Measurements from ENCODE around the gene CHRNB4.

Gene CHRNB4

DNA sequence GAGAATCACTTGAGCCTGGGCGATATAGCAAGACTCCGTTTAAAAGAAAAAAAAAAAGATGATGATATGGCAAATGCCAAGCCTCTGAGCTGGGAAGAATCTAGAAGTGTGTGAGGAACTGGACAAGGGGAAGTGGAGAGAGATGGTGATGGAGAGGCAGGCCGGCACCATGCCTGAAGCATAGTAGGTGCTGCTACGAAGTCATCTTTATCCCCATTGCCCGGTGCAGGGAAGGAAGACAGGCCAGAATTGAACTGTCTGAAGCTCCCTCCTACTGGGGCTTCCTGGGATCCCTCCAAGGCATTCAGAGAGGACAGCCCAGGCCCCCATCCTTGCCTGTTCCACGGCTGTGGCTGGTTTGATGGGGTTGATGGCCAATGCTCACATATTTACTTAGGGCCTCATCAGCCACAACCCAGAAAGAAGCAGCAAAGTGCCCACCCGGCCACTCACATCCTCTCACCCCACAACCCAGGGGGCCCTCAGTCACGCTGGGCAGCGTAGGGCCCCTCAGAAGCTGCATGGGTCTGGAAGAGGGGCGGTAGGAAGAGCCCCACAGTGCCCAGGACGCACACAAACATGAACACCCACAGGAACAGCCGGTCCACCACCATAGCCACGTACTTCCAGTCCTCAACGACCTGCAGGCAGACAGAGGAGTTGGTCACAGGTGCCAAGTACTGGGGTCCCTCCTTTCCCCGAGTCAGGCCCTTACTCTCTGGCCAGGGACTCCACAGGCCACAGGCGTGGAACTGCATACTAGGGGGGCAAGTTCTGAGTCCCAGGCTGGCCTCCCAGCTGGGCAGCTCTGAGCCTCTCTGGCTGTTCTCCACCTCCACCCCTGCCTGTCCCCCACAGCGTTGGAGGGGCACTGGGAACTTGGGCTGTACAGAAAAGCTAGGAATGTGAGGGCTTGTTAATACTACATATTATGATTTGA lies 16.1 kb downstream of the CHRNB4 start:
- no peaks in the 10 kb centered on the region for H3K36me3 ChIP-seq (ENCODE audit: control insufficient read depth, insufficient read depth, low read length)
- no peak overlapping the region for H3K4me3 ChIP-seq (replicated peaks; ENCODE audit: low read depth, low read length)

DNA sequence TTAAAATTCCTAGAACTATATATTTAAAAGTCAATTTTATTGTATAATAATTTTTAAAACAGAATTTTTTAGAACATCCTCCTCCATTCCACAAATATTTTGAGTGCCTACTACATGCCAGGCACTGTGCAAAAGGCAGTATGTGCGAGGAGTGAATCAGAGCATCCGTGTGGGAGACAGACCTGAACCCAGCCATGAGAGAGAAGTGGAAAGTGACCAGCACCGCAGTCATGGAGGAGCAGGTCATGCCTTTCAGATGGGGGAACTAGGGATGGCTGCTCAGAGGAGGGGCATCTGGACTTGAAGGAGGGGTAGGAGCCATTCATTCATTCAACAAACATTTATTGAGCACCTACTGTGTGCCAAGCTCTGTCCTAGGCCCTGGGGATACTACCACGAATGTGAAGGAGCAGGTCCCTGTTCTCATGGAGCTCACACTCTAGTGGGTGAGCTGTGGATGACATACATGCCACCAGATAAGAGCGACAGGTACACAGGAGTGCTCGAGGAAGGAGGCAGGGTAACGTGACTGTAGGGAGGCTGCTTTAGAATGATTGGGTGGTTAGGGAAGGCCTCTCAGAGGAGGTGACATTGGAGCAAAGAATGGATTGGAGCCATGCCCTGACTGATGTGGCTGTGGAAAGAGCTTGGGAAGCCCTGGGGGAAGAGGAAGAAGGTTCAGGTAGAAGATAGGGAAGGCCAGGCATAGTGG lies 17.1 kb downstream of the CHRNB4 start:
- Histone ChIP-seq H3K27me3 (replicated peaks; ENCODE audit: control insufficient read depth, insufficient read depth, low read length) (peaks cover 2% of the 10 kb centered on the region), H3K36me3 (ENCODE audit: control insufficient read depth, insufficient read depth, low read length) (no peaks in the 10 kb centered on the region), H3K4me3 (replicated peaks; ENCODE audit: low read depth, low read length) (no peak overlapping the region)
- TF ChIP-seq, protein P1, sequence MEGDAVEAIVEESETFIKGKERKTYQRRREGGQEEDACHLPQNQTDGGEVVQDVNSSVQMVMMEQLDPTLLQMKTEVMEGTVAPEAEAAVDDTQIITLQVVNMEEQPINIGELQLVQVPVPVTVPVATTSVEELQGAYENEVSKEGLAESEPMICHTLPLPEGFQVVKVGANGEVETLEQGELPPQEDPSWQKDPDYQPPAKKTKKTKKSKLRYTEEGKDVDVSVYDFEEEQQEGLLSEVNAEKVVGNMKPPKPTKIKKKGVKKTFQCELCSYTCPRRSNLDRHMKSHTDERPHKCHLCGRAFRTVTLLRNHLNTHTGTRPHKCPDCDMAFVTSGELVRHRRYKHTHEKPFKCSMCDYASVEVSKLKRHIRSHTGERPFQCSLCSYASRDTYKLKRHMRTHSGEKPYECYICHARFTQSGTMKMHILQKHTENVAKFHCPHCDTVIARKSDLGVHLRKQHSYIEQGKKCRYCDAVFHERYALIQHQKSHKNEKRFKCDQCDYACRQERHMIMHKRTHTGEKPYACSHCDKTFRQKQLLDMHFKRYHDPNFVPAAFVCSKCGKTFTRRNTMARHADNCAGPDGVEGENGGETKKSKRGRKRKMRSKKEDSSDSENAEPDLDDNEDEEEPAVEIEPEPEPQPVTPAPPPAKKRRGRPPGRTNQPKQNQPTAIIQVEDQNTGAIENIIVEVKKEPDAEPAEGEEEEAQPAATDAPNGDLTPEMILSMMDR (IDR thresholded peaks at IDR 0.05; ENCODE audit: insufficient read depth, low read length, poor library complexity, severe bottlenecking), result no peak
- DNase-seq (ENCODE audit: extremely low read depth, insufficient read length), result no peak

More for the DNA sequence above, 16.1 kb downstream of the CHRNB4 start:
- DNase-seq (ENCODE audit: extremely low read depth, insufficient read length), result no peak
- TF ChIP-seq, protein P1 (IDR thresholded peaks at IDR 0.05; ENCODE audit: insufficient read depth, low read length, poor library complexity, severe bottlenecking), result no peak
- peaks cover 2% of the 10 kb centered on the region for H3K27me3 ChIP-seq (replicated peaks; ENCODE audit: control insufficient read depth, insufficient read depth, low read length)

DNA sequence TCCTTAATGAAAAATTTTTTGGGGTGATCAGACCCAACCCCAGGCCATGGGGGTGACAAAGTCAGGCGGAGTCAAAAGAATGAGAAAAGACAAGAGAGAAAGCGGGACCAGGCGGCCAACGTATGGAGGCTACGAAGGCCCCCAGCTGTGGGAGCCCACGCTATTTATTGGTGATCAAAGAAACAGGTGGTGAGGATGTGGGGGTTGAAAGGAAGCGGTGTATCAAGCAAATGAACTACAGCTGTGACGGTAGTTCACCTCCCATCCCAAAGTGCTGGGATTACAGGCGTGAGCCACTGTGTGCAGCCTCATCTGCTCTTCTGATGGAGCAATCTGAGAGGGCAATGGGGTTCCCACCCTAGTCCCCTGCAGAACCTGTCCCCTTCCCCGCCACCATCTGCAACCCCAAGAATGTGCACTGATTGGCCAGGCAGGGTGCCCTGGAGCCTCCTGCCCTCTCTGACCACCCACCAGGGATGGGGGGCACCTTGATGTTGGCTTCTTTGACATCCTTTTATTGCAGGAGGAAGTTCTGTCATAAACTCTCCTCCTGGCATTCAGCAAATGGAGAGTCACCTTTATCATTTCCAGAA lies 19.1 kb downstream of the CHRNB4 start:
- Histone ChIP-seq H3K27me3 (replicated peaks; ENCODE audit: control insufficient read depth, insufficient read depth, low read length) (no peaks in the 10 kb centered on the region; the same call in none of the 2 replicates), H3K36me3 (ENCODE audit: control insufficient read depth, insufficient read depth, low read length) (no peaks in the 10 kb centered on the region), H3K4me3 (replicated peaks; ENCODE audit: low read depth, low read length) (no peak overlapping the region)
- TF ChIP-seq, protein P1 (IDR thresholded peaks at IDR 0.05; ENCODE audit: insufficient read depth, low read length, poor library complexity, severe bottlenecking), result no peak
- DNase-seq (ENCODE audit: extremely low read depth, insufficient read length), result no peak

DNA sequence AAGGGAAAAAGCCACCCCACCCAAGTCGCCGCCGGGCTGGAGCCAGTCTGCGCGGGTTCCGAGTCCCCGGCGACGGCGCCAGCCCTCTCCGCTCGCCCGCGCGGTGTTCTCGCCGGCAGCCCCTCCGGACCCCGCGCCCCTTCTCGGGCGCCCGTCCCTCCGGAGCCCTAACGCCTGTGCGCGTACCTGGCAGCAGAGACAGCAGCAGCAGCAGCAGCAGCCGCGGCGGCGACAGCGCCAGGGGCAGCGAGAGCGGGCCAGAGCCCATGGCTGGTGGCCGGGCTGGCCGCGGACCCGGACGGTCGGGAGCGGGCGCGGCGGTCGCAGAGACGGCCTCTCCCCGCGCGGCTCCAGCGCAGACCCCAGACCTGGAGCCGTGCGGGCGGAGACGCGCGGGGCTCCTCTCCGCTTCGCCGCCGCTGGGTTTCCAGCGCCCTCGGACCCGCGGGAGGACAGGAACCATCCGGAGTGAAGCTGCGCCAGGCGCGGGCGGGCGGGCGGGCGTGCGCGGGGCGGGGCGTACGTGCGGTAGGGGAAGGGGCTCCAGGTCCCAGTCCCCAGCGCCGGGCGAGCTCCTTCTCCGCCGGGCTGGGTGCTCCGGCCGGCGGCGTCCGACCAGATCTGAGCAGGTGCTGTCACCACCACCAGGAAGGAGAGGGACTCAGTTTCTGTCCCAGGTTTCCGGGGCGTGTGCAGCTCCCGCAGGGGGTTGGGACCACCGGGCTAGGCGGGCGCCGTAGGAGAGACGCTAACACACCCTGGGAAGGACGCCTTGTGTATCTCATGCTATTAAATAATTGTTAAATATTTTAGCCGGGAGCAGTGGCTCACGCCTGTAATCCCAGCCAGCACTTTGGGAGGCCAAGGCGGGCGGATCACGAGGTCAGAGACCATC lies 20.2 kb downstream of the CHRNB4 start, which contains the start of gene CHRNA3:
CHRNA3 (minus strand) TSS at position 470 of the 895 bp plus-strand sequence; CDS start at position 268, 202 bp downstream.
- no peak within 1 kb of the TSS for H3K4me3 ChIP-seq (replicated peaks; ENCODE audit: low read depth, low read length)
- H3K36me3 ChIP-seq (ENCODE audit: control insufficient read depth, insufficient read depth, low read length), result no peaks in the 10 kb centered on the region
- TF ChIP-seq, protein P1 (IDR thresholded peaks at IDR 0.05; ENCODE audit: insufficient read depth, low read length, poor library complexity, severe bottlenecking), result no peak
- DNase-seq (ENCODE audit: extremely low read depth, insufficient read length), result no peak
- no peaks in the 10 kb centered on the region; the same call in none of the 2 replicates for H3K27me3 ChIP-seq (replicated peaks; ENCODE audit: control insufficient read depth, insufficient read depth, low read length)

DNA sequence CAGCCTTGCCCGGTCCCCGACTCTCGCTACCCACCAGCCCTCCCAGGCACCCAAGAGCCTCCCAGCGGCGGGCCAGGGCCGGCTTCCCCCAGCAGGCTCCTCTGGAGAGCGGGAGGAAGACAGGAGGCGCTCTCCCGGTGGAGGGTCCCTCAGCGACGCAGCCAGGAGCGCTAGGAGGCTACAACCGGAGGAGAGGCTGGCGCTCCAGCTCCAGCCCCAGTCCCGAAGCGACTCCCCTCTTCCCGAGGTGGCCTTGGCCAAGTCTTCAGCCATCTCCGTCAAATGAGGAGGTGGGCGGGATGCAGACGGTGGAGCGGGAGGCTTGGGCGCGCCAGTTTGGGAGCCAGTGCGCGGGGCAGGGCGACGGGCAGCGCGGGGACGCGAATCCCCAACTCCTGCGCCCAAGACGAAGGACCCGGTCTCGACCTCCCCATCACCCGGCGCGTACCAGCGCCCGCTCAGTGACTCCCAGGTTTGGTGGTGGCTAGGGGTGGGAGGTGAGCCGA lies 20.9 kb downstream of the CHRNB4 start:
- DNase-seq (ENCODE audit: extremely low read depth, insufficient read length), result no peak
- TF ChIP-seq, protein P1 (IDR thresholded peaks at IDR 0.05; ENCODE audit: insufficient read depth, low read length, poor library complexity, severe bottlenecking), result peak; percentile 6
- no peaks in the 10 kb centered on the region for H3K36me3 ChIP-seq (ENCODE audit: control insufficient read depth, insufficient read depth, low read length)
- H3K27me3 ChIP-seq (replicated peaks; ENCODE audit: control insufficient read depth, insufficient read depth, low read length), result no peaks in the 10 kb centered on the region; the same call in none of the 2 replicates
- H3K4me3 ChIP-seq (replicated peaks; ENCODE audit: low read depth, low read length), result no peak overlapping the region
